ENCODE data around the gene RBP3. TPM values are rescaled to one million over a fixed set of nuclear protein-coding genes. Genes with fewer than 3 reads are reported as not detected.

The RBP3 gene
- total RNA-seq, 1 experiment from 2014 or later, result not detected

- peaks cover 16% of the 10 kb centered on the region for H3K4me1 ChIP-seq
- no peaks in the 10 kb centered on the region for H3K36me3 ChIP-seq
- H3K27me3 ChIP-seq, result no peaks in the 10 kb centered on the region
- DNase-seq, result no peak
- H3K9me3 ChIP-seq (replicated peaks), result no peaks in the 10 kb centered on the region
- no peak overlapping the region for H3K27ac ChIP-seq
- no peak overlapping the region for H3K4me3 ChIP-seq
These were observed 53.0 kb downstream of the RBP3 start for GRCh38 chr10:47401210-47401609.

DNA sequence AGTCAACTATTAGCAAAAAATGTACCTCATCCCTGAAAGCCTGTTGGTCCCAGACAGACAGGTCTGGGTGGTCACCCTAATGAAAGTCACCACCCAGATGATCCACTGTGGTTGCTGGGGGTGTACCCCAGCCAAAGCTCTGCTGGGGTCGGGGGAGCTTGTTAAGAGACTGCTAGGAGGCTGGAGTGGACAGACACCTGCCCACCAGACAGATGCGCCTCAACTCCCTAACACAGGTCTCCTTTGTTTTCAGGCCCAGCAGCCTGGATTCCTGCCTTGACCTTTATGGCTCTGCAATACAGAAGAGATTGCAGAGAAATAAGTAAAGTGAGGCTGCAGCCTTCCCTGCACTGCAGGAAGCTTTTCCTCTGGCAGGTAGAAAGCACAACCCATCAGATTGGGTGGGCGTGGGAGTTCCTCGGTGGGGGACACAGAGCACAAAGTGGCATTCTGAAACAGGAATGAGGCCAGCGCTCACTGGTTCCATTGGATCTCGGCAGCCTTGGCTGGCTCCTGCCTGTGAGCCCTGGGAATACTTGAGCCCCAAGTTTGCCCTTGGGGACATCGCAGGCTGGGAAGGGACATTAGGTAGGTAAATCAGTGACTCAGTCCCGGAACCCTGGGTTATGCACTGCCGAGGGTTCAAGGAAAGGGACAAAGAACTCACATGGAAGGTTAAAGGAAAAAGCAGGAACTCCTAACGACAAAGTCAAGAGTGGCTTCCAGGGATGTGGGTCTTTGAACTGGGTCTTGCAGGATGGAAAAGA lies 53.9 kb downstream of the RBP3 start:
- DNase-seq, result peak in 1 of 2 experiments; percentile 16
- H3K27ac ChIP-seq, result peak overlapping the region; percentile 61

GRCh38 chr10:47402641-47403301 lies 54.6 kb downstream of the RBP3 start:
- no peak overlapping the region for H3K4me3 ChIP-seq
- DNase-seq, result peak; percentile 65 to 67
- H3K36me3 ChIP-seq, result no peaks in the 10 kb centered on the region
- peaks cover 16% of the 10 kb centered on the region for H3K4me1 ChIP-seq
- no peaks in the 10 kb centered on the region for H3K9me3 ChIP-seq (replicated peaks)
- peak overlapping the region; percentile 61 for H3K27ac ChIP-seq
- no peaks in the 10 kb centered on the region for H3K27me3 ChIP-seq

More for the DNA sequence above, 53.9 kb downstream of the RBP3 start:
- Histone ChIP-seq H3K36me3 (no peaks in the 10 kb centered on the region), H3K4me3 (no peak overlapping the region), H3K4me1 (peaks cover 16% of the 10 kb centered on the region), H3K27me3 (no peaks in the 10 kb centered on the region), H3K9me3 (replicated peaks) (no peaks in the 10 kb centered on the region)

GRCh38 chr10:47403446-47404318 lies 55.5 kb downstream of the RBP3 start:
- Histone ChIP-seq H3K4me1 (peaks cover 16% of the 10 kb centered on the region), H3K27ac (peak overlapping the region; percentile 61; the same call in 1 of the 2 replicates), H3K27me3 (no peaks in the 10 kb centered on the region), H3K9me3 (replicated peaks) (no peaks in the 10 kb centered on the region), H3K4me3 (no peak overlapping the region), H3K36me3 (no peaks in the 10 kb centered on the region)
- no peak for DNase-seq

DNA sequence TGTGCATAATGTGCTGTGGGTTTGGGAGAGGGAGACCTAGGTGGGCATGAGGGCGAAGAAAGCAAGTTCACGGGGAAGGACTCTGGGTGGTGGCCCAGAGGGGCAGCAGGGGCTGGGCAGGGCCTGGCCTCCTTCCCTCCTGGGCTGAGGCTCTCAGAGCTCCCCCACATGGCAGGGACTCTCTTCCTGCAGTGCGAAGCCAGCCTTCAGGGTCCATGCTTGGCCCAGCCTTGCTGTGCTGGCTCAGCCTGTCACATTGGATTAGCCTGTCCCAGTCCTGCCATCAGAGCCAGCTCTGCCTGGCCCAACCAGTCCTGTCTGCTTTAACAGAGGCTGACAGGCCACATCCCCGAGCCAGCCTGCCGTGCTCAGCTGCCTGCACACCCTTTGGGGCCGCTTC lies 56.3 kb downstream of the RBP3 start:
- H3K27ac ChIP-seq, result no peak overlapping the region
- H3K9me3 ChIP-seq (replicated peaks), result no peaks in the 10 kb centered on the region
- no peaks in the 10 kb centered on the region for H3K36me3 ChIP-seq
- peaks cover 16% of the 10 kb centered on the region for H3K4me1 ChIP-seq
- no peak overlapping the region for H3K4me3 ChIP-seq
- no peaks in the 10 kb centered on the region for H3K27me3 ChIP-seq
- DNase-seq, result no peak

GRCh38 chr10:47404937-47405336 lies 56.8 kb downstream of the RBP3 start:
- no peaks in the 10 kb centered on the region for H3K36me3 ChIP-seq
- peaks cover 16% of the 10 kb centered on the region for H3K4me1 ChIP-seq
- H3K27ac ChIP-seq, result no peak overlapping the region
- H3K4me3 ChIP-seq, result no peak overlapping the region
- H3K9me3 ChIP-seq (replicated peaks), result no peaks in the 10 kb centered on the region
- no peaks in the 10 kb centered on the region for H3K27me3 ChIP-seq
- no peak for DNase-seq

- Histone ChIP-seq H3K36me3 (no peaks in the 10 kb centered on the region), H3K27me3 (no peaks in the 10 kb centered on the region), H3K4me1 (peaks cover 16% of the 10 kb centered on the region), H3K4me3 (no peak overlapping the region), H3K9me3 (replicated peaks) (no peaks in the 10 kb centered on the region), H3K27ac (no peak overlapping the region)
- DNase-seq, result no peak
These were observed 57.8 kb downstream of the RBP3 start for GRCh38 chr10:47405857-47406547.

- peaks cover 16% of the 10 kb centered on the region for H3K4me1 ChIP-seq
- H3K36me3 ChIP-seq, result no peaks in the 10 kb centered on the region
- H3K9me3 ChIP-seq (replicated peaks), result no peaks in the 10 kb centered on the region
- no peak for DNase-seq
- H3K27me3 ChIP-seq, result no peaks in the 10 kb centered on the region
- H3K4me3 ChIP-seq, result no peak overlapping the region
- no peak overlapping the region for H3K27ac ChIP-seq
These were observed 58.3 kb downstream of the RBP3 start for GRCh38 chr10:47406548-47406869.

- Histone ChIP-seq H3K36me3 (no peaks in the 10 kb centered on the region), H3K4me1 (peaks cover 11% of the 10 kb centered on the region), H3K27ac (no peak overlapping the region), H3K4me3 (no peak overlapping the region), H3K27me3 (no peaks in the 10 kb centered on the region), H3K9me3 (replicated peaks) (no peaks in the 10 kb centered on the region)
- peak in 1 of 2 experiments; percentile 10 for DNase-seq
These were observed 58.9 kb downstream of the RBP3 start for GRCh38 chr10:47406870-47407691.

Other genes with a start within 250 kb of the RBP3 start
- gene GDF10, start 48.2 kb upstream of the RBP3 start, total RNA-seq (2014; rRNA removed; shearing (Covaris generic)), result not detected in 2 replicates
- not detected in 2 replicates for gene GDF2, start 25.9 kb upstream of the RBP3 start, total RNA-seq (2014; rRNA removed; shearing (Covaris generic))
- 2.6 and 2.7 TPM in 2 replicates for gene ZNF488, start 35.9 kb downstream of the RBP3 start, total RNA-seq (2014; rRNA removed; shearing (Covaris generic))
- not detected in 2 replicates for gene ANXA8, start 135.8 kb downstream of the RBP3 start, total RNA-seq (2014; rRNA removed; shearing (Covaris generic))
- gene FAM25G, start 143.3 kb downstream of the RBP3 start, total RNA-seq (2014; rRNA removed; shearing (Covaris generic)), result 0.63 TPM in 1 of 2 replicates, not detected in the other
- gene AGAP9, start 175.3 kb downstream of the RBP3 start, total RNA-seq (2014; rRNA removed; shearing (Covaris generic)), result 2.3 and 2.4 TPM in 2 replicates